ENCODE data around the gene OR52B4. TPM values are rescaled to one million over a fixed set of nuclear protein-coding genes. Genes with fewer than 3 reads are reported as not detected.

The OR52B4 gene
- total RNA-seq, 3 donors from 2014 or later (not counting 1 experiment from before 2014, with no cell fraction given) = not detected

DNA sequence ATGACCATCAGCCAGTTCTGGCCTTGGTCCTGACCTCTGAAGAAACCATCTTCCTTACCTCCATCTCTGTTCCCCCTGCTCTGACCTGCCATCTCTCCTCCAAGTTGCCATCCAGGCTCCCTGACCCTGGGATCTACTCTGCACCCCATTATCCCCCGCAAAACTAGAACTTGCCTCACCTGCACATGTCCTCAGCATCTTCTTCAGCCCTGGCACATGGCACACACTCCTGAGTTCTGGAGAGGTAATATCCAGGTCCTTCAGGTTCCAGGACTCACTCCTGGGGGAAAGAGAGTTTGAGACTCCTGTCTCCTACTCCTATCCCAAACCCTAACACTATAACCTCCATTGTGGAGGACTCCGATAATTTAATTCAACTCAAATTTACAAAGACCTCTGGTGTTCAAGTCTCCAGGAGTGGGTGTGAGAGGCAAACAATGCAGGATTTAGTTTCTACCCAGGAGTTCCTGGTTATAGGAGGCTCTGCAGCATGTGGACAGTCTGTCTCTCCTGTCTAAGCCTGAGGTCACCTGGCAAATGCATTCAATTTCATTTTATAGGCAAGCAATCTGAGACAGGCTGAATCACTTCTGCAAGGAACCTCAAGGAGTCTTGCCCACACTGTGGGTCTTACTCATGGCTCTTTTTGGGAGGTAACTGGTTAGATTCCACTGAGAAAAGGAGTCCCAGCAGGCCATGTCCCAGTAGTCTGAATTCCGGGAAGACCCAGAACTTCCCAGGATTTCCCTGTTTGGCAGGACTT, 18.0 kb upstream of the OR52B4 start:
- peak overlapping the region in 1 of 2 donors; percentile 41 for H3K27ac Mint-ChIP-seq
- 89% methylated on average over 2 of the region's 3 CpGs for WGBS (ENCODE audit: insufficient coverage)
- no peaks in the 10 kb centered on the region for H3K27me3 ChIP-seq (ENCODE audit: control insufficient read depth, insufficient read depth, low read length)
- no peaks in the 10 kb centered on the region for H3K9me3 ChIP-seq (ENCODE audit: control insufficient read depth, insufficient read depth, low read length)
- no peak for DNase-seq
- H3K4me3 Mint-ChIP-seq = no peak overlapping the region
- H3K27ac ChIP-seq (ENCODE audit: low read length) = no peak overlapping the region
- peaks cover 27% of the 10 kb centered on the region for H3K36me3 Mint-ChIP-seq
- H3K4me3 ChIP-seq (ENCODE audit: low read length) = no peak overlapping the region
- H3K4me1 Mint-ChIP-seq = peaks cover 8 to 30% of the 10 kb centered on the region in 2 donors
- peaks cover 61% of the 10 kb centered on the region for H3K36me3 ChIP-seq (ENCODE audit: control insufficient read depth, insufficient read depth, low read length)
- no peaks in the 10 kb centered on the region for H3K4me1 ChIP-seq (ENCODE audit: control insufficient read depth, insufficient read depth, low read length)
- H3K9me3 Mint-ChIP-seq = no peaks in the 10 kb centered on the region
- no peaks in the 10 kb centered on the region for H3K27me3 Mint-ChIP-seq (ENCODE audit: low read depth in 2 of 2)
- ATAC-seq = no peak
- TF ChIP-seq, protein P1, sequence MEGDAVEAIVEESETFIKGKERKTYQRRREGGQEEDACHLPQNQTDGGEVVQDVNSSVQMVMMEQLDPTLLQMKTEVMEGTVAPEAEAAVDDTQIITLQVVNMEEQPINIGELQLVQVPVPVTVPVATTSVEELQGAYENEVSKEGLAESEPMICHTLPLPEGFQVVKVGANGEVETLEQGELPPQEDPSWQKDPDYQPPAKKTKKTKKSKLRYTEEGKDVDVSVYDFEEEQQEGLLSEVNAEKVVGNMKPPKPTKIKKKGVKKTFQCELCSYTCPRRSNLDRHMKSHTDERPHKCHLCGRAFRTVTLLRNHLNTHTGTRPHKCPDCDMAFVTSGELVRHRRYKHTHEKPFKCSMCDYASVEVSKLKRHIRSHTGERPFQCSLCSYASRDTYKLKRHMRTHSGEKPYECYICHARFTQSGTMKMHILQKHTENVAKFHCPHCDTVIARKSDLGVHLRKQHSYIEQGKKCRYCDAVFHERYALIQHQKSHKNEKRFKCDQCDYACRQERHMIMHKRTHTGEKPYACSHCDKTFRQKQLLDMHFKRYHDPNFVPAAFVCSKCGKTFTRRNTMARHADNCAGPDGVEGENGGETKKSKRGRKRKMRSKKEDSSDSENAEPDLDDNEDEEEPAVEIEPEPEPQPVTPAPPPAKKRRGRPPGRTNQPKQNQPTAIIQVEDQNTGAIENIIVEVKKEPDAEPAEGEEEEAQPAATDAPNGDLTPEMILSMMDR (IDR thresholded peaks at IDR 0.05) = no peak
- intact Hi-C loops (cut with micrococcal nuclease) = no loop called here

- TF ChIP-seq, protein P1 (IDR thresholded peaks at IDR 0.05) = no peak
- Mint-ChIP-seq H3K27me3 (ENCODE audit: low read depth in 2 of 2) (no peaks in the 10 kb centered on the region), H3K36me3 (peaks cover 20% of the 10 kb centered on the region), H3K4me1 (peaks cover 0 to 6% of the 10 kb centered on the region in 2 donors), H3K27ac (no peak overlapping the region), H3K9me3 (no peaks in the 10 kb centered on the region), H3K4me3 (no peak overlapping the region)
- no peaks in the 10 kb centered on the region for H3K4me1 ChIP-seq (ENCODE audit: control insufficient read depth, insufficient read depth, low read length)
- DNase-seq = no peak
- ATAC-seq = no peak
- H3K9me3 ChIP-seq (ENCODE audit: control insufficient read depth, insufficient read depth, low read length) = no peaks in the 10 kb centered on the region
- peaks cover 29% of the 10 kb centered on the region for H3K36me3 ChIP-seq (ENCODE audit: control insufficient read depth, insufficient read depth, low read length)
- no peak overlapping the region for H3K4me3 ChIP-seq (ENCODE audit: low read length)
- intact Hi-C loops (cut with micrococcal nuclease) = no loop called here
- H3K27me3 ChIP-seq (ENCODE audit: control insufficient read depth, insufficient read depth, low read length) = no peaks in the 10 kb centered on the region
- 51% methylated on average over 2 of the region's 2 CpGs for WGBS (ENCODE audit: insufficient coverage)
- H3K27ac ChIP-seq (ENCODE audit: low read length) = no peak overlapping the region
These were observed 13.7 kb upstream of the OR52B4 start for GRCh38 chr11:4381901-4382300.

DNA sequence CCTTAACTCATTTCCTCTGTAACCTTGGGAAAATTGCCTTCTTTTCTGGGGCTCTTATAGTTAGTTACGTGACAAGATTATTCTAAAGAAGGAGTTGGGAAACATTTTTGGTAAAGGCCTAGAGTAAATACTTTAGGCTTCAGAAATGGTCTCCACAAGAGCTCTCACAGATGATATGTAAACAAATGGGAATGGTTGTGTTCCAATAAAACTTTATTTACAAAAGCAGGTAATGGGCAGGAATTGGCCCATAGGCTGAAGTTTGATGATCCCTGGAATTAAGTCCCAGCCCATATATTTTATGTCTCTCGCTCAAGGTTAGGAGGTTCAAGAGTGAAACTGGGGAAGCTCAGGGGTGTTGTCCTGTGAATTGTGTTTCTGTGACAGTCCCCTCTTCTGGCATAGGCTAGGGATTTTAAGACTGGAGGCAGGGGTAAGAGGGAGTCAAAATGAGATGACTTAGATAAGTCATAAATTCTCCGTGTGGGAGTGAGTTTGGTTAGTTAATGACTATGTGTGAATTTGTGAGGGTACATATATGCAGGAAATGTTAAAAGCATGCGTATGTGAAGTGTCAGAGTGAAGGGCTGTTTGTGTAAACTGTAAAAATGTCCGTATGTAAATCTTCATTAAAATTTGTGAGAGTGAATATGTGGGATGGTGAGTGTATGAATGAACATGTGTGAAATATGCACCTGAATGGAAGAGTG, 7.4 kb upstream of the OR52B4 start:
- H3K4me3 ChIP-seq (ENCODE audit: low read length) = no peak overlapping the region
- H3K4me1 ChIP-seq (ENCODE audit: control insufficient read depth, insufficient read depth, low read length) = no peaks in the 10 kb centered on the region
- no peaks in the 10 kb centered on the region for H3K27me3 ChIP-seq (ENCODE audit: control insufficient read depth, insufficient read depth, low read length)
- TF ChIP-seq, protein P1 (IDR thresholded peaks at IDR 0.05) = no peak
- no peaks in the 10 kb centered on the region for H3K36me3 ChIP-seq (ENCODE audit: control insufficient read depth, insufficient read depth, low read length)
- Mint-ChIP-seq H3K9me3 (no peaks in the 10 kb centered on the region), H3K36me3 (no peaks in the 10 kb centered on the region), H3K4me3 (no peak overlapping the region), H3K27me3 (ENCODE audit: low read depth in 2 of 2) (peaks cover 2 to 5% of the 10 kb centered on the region in 2 donors), H3K4me1 (no peaks in the 10 kb centered on the region), H3K27ac (no peak overlapping the region)
- DNase-seq (no peak), ATAC-seq (no peak)
- no peak overlapping the region for H3K27ac ChIP-seq (ENCODE audit: low read length)
- WGBS (ENCODE audit: insufficient coverage) = 79% methylated on average over 5 of the region's 5 CpGs
- intact Hi-C loops (cut with micrococcal nuclease) = no loop called here
- H3K9me3 ChIP-seq (ENCODE audit: control insufficient read depth, insufficient read depth, low read length) = no peaks in the 10 kb centered on the region
